Measurements from ENCODE around the gene ROMO1. TPM values are rescaled to one million over a fixed set of nuclear protein-coding genes. Genes with fewer than 3 reads are reported as not detected.

Gene ROMO1
- total RNA-seq, 1 experiment from 2014 or later: 435 TPM

Other genes starting within 250 kb of the ROMO1 start
- 18.4 and 19.9 TPM in 2 replicates for gene CEP250, start 243.8 kb upstream of the ROMO1 start, total RNA-seq (2014; rRNA removed; shearing (Covaris generic))
- gene C20orf173, start 169.8 kb upstream of the ROMO1 start, total RNA-seq (2014; rRNA removed; shearing (Covaris generic)): not detected in 2 replicates
- gene ERGIC3, start 157.3 kb upstream of the ROMO1 start, total RNA-seq (2014; rRNA removed; shearing (Covaris generic)): 172 and 178 TPM in 2 replicates
- 0.17 TPM in 1 of 2 replicates, not detected in the other for gene SPAG4, start 83.6 kb upstream of the ROMO1 start, total RNA-seq (2014; rRNA removed; shearing (Covaris generic))
- gene CPNE1, start 34.5 kb upstream of the ROMO1 start, total RNA-seq (2014; rRNA removed; shearing (Covaris generic)): 64.5 and 87.8 TPM in 2 replicates
- 49.6 and 57.8 TPM in 2 replicates for gene RBM12, start 34.5 kb upstream of the ROMO1 start, total RNA-seq (2014; rRNA removed; shearing (Covaris generic))
- 25.8 and 29.5 TPM in 2 replicates for gene NFS1, start 53 bp upstream of the ROMO1 start, total RNA-seq (2014; rRNA removed; shearing (Covaris generic))
- gene RBM39, start 42.9 kb downstream of the ROMO1 start, total RNA-seq (2014; rRNA removed; shearing (Covaris generic)): 232 and 263 TPM in 2 replicates
- 14.5 and 15.1 TPM in 2 replicates for gene PHF20, start 72.6 kb downstream of the ROMO1 start, total RNA-seq (2014; rRNA removed; shearing (Covaris generic))